Spleen (tissue), 7 donors: ENCODE measurements around the gene KCNF1.

ENCODE experiments used
- POLR2A ChIP-seq, 3 donors: fragments of 450-650 bp; IDR thresholded peaks; one replicate each; pipeline ENCODE4 v1.5.1; 2017; ENCODE audit warnings: antibody characterized with exemption in 3 of 3, mild to moderate bottlenecking in 1 of 3
- TF ChIP-seq, protein P1 (sequence below), 11 experiments: fragments of 200-600 bp in 7 of 11; fragments of 450-650 bp in 4 of 11; sonication (generic) in 4 of 11; IDR thresholded peaks in 8 of 11; conservative IDR thresholded peaks in 3 of 11; 1 replicate in 7 of 11; 2 replicates in 4 of 11; pipeline versions ENCODE4 v1.4.0 to v1.8.0; 2016 to 2021; ENCODE audit warnings: antibody characterized with exemption in 11 of 11, inconsistent platforms in 4 of 11, mild to moderate bottlenecking in 1 of 11
- donor health status: DM: no; HTN: no; CAD: no; lungs with moderate emphysema.
- donor health status: DM: no; HTN: no; CAD: no.
- donor health status: DM: no; HTN: no; CAD: no.

DNA sequence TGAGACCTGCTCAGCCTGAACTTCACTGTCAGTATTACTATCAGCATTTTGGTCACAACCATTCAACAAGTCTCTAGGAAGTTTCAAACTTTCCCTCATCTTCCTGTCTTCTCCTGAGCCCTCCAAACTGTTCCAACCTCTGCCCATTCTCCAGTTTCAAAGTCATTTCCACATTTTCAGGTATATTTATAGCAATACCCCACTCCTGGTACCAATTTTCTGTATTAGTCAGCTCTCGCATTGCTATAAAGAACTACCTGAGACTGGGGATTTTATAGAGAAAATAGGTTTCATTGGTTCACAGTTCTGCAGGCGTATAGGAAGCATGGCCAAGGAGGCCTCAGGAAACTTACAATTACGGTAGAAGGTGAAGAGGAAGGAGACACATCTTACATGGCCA is 27.3 kb downstream of the KCNF1 start:
- TF ChIP-seq, protein P1, sequence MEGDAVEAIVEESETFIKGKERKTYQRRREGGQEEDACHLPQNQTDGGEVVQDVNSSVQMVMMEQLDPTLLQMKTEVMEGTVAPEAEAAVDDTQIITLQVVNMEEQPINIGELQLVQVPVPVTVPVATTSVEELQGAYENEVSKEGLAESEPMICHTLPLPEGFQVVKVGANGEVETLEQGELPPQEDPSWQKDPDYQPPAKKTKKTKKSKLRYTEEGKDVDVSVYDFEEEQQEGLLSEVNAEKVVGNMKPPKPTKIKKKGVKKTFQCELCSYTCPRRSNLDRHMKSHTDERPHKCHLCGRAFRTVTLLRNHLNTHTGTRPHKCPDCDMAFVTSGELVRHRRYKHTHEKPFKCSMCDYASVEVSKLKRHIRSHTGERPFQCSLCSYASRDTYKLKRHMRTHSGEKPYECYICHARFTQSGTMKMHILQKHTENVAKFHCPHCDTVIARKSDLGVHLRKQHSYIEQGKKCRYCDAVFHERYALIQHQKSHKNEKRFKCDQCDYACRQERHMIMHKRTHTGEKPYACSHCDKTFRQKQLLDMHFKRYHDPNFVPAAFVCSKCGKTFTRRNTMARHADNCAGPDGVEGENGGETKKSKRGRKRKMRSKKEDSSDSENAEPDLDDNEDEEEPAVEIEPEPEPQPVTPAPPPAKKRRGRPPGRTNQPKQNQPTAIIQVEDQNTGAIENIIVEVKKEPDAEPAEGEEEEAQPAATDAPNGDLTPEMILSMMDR (IDR thresholded peaks at IDR 0.05 in 8 of 11, conservative IDR thresholded peaks at IDR 0.05 in 3 of 11), result no peak
- no peak for TF ChIP-seq POLR2A (IDR thresholded peaks at IDR 0.05)
